ENCODE measurements around the gene PHF12.

- TF ChIP-seq CTCF (IDR thresholded peaks at IDR 0.05) (no peak), POLR2A (IDR thresholded peaks at IDR 0.05) (peak in 2 of 4 donors; percentile 29 to 52), POLR2AphosphoS5 (IDR thresholded peaks at IDR 0.05) (no peak)
Measured at GRCh38 chr17:28949185-28950016, 1.9 kb downstream of the PHF12 start.

All from upper lobe of left lung (tissue), 4 donors.